ENCODE measurements around the gene SHROOM3.

Gene SHROOM3

GRCh38 chr4:76624931-76625715, 190.1 kb downstream of the SHROOM3 start:
- no peak for DNase-seq (ENCODE audit: low spot score)

GRCh38 chr4:76626686-76627465, 191.8 kb downstream of the SHROOM3 start:
- no peak for DNase-seq (ENCODE audit: low spot score)

GRCh38 chr4:76628251-76628650, 193.2 kb downstream of the SHROOM3 start:
- no peak for DNase-seq (ENCODE audit: low spot score)

- DNase-seq (ENCODE audit: low spot score) = no peak
These were observed 195.7 kb downstream of the SHROOM3 start for GRCh38 chr4:76630741-76631140.

GRCh38 chr4:76634220-76634619, 199.2 kb downstream of the SHROOM3 start:
- no peak for DNase-seq (ENCODE audit: low spot score)

- no peak for DNase-seq (ENCODE audit: low spot score)
These were observed 202.8 kb downstream of the SHROOM3 start for GRCh38 chr4:76637712-76638361.

GRCh38 chr4:76639288-76639687, 204.3 kb downstream of the SHROOM3 start:
- no peak for DNase-seq (ENCODE audit: low spot score)

GRCh38 chr4:76640353-76640910, 205.4 kb downstream of the SHROOM3 start:
- no peak for DNase-seq (ENCODE audit: low spot score)

- no peak for DNase-seq (ENCODE audit: low spot score)
These were observed 206.3 kb downstream of the SHROOM3 start for GRCh38 chr4:76641351-76641750.

GRCh38 chr4:76641758-76642157, 206.7 kb downstream of the SHROOM3 start:
- no peak for DNase-seq (ENCODE audit: low spot score)

- DNase-seq (ENCODE audit: low spot score) = no peak
These were observed 209.9 kb downstream of the SHROOM3 start for GRCh38 chr4:76644831-76645485.

GRCh38 chr4:76649086-76649485, 214.1 kb downstream of the SHROOM3 start:
- DNase-seq (ENCODE audit: low spot score) = no peak

- no peak for DNase-seq (ENCODE audit: low spot score)
These were observed 216.6 kb downstream of the SHROOM3 start for GRCh38 chr4:76651616-76652015.

GRCh38 chr4:76652389-76652788, 217.4 kb downstream of the SHROOM3 start:
- DNase-seq (ENCODE audit: low spot score) = no peak

GRCh38 chr4:76654084-76654483, 219.1 kb downstream of the SHROOM3 start:
- no peak for DNase-seq (ENCODE audit: low spot score)

GRCh38 chr4:76654791-76655190, 219.8 kb downstream of the SHROOM3 start:
- DNase-seq (ENCODE audit: low spot score) = no peak

- no peak for DNase-seq (ENCODE audit: low spot score)
These were observed 220.8 kb downstream of the SHROOM3 start for GRCh38 chr4:76655566-76656479.

GRCh38 chr4:76657443-76657842, 222.4 kb downstream of the SHROOM3 start:
- DNase-seq (ENCODE audit: low spot score) = no peak

- no peak for DNase-seq (ENCODE audit: low spot score)
These were observed 223.4 kb downstream of the SHROOM3 start for GRCh38 chr4:76658231-76659102.

GRCh38 chr4:76659103-76659490, 224.1 kb downstream of the SHROOM3 start:
- no peak for DNase-seq (ENCODE audit: low spot score)

All from CD4-positive, alpha-beta T cell treated with Interleukin-2 at 100 ng/mL for 4 hours (primary cell).